ENCODE data around the gene PUDP.
"Not testable (repeated sequence)": the region's sequence is repeated elsewhere in the genome, so short reads cannot be mapped to it uniquely, and the experiment has no call there.

PUDP gene

DNA sequence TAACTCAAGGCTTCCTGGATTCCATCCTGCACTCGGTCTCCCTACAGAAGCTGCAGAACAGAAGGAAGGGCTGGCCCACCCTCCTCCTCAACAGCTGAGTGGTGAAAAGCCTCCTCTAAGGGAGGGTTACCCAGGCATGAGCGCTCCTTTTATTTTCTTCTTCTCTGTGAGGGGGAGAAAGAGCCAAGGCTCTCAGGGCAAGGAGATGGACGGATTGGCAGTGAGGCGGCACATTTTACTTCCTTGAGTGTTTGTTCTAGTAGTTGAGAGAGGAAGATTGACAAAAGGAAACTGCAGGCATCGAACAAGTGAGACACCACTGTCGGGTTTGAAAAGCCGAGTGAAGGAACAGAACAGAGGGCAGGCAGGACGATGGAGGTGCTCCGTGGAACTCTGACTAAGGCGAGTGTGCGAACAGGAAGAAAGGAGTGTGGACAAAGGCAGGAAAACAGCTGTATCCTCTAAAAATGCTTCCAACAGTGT is 38.9 kb downstream of the PUDP start:
- no peak for DNase-seq (ENCODE audit: low read depth)

DNA sequence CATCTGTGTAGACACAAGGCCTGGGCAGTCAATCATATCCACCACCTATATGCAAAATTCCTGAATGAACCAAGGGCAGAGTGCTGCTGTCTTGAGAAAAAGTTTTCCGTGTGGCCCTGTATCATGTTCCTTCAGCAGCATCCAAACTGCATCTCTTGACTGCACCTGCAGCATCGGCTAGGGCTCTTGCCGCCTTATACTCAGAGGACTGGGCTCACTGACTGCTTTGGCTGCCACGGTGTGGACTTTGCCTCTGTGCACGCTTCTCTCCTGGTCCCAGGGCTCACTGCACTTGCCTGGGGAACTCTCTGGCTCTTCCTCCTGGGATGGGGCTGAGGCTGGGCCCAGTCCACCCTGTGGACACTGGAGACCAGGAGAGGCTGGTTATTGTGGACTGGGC is 39.9 kb downstream of the PUDP start:
- no peak for DNase-seq (ENCODE audit: low read depth)

DNA sequence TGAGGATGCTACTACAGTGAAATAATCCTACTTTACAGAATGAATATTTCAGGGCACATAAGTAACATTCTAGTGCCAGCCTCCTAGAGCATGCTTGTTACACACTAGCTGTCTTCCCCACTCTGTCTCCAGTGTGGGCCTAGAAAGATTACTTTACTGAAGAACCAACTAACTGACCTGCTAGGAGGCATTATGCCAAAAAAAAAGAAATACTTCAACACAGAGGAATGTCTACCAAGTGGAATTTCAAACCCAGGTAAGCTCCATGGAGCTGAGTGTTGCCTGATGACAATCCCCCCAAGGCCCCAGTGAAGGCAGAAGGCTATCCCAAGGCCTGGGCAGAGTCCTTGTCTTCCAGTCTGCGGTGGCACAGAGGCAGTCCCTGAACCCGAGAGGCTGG is 41.3 kb downstream of the PUDP start:
- DNase-seq (ENCODE audit: low read depth), result no peak

GRCh38 chrX:7102119-7102518 is 45.8 kb downstream of the PUDP start:
- no peak for DNase-seq (ENCODE audit: low read depth)

DNA sequence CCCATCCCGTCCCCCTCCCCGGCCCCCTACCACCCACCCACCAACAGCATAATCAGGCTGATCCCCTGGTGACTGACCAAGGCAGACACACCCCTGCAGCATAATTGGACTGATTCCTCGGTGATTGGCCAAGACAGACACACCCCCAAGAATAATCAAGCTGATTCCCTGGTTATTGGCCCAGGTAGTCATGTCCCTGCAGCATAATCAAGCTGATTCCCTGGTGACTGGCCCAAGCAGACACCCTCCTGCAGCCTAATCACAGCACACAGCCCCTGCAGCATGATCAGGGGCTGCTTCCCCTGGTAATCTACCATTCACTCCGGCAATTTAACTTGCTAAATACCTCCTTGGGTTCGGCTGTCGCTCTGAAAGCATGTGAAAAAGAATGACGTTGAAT is 47.9 kb downstream of the PUDP start:
- DNase-seq (ENCODE audit: low read depth), result no peak

- not testable (repeated sequence) for DNase-seq (ENCODE audit: low read depth)
Observed at GRCh38 chrX:7095657-7096056, 52.3 kb downstream of the PUDP start.

GRCh38 chrX:7093305-7093704 is 54.6 kb downstream of the PUDP start:
- no peak for DNase-seq (ENCODE audit: low read depth)

GRCh38 chrX:7092543-7092942 is 55.4 kb downstream of the PUDP start:
- DNase-seq (ENCODE audit: low read depth), result no peak

GRCh38 chrX:7091923-7092322 is 56.0 kb downstream of the PUDP start:
- DNase-seq (ENCODE audit: low read depth), result no peak

DNA sequence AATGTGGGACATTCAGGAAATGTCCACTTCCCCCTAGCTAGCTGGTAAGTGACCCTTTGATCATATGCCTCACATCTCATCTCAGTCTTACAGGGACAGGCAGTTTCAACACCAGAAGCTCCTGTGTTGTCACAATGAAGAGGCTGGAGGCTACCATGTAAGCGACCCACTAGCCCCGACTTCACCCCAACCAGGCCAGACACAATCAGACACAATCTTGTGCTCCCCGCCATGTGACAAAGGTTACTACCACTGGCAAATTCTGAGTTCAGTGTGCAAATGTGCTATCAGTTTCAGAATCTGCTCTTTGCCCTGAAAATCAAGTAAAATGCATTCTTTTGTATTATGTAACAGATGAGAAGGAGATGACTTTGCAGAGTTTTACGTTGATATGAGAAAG is 57.3 kb downstream of the PUDP start:
- no peak for DNase-seq (ENCODE audit: low read depth)

GRCh38 chrX:7088968-7089615 is 58.9 kb downstream of the PUDP start:
- DNase-seq (ENCODE audit: low read depth), result no peak

GRCh38 chrX:7086384-7086783 is 61.6 kb downstream of the PUDP start:
- DNase-seq (ENCODE audit: low read depth), result no peak

- DNase-seq (ENCODE audit: low read depth), result no peak
Observed at GRCh38 chrX:7085879-7086278, 62.1 kb downstream of the PUDP start.

DNA sequence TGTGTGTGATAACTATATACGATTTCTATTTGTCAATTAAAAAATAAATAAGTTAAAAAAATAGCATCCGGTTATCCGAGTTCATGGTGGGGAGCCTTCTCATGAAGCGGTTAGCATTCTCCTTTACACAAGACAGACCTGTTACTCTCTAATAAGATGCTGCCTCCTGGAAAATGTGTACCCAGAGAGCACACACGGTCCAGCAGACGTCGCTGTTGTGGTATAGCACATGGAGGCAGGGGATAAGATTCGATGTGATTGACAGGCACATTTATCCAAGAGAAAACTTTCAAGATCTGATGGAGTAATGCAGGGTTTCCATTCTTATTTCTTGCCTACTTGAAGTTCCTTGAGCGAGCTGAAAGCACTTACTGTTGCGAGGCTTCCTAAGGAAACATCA is 63.1 kb downstream of the PUDP start:
- no peak for DNase-seq (ENCODE audit: low read depth)

GRCh38 chrX:7083468-7084396 is 64.2 kb downstream of the PUDP start:
- DNase-seq (ENCODE audit: low read depth), result peak; percentile 76

- no peak for DNase-seq (ENCODE audit: low read depth)
Observed at GRCh38 chrX:7083021-7083420, 64.9 kb downstream of the PUDP start.

DNA sequence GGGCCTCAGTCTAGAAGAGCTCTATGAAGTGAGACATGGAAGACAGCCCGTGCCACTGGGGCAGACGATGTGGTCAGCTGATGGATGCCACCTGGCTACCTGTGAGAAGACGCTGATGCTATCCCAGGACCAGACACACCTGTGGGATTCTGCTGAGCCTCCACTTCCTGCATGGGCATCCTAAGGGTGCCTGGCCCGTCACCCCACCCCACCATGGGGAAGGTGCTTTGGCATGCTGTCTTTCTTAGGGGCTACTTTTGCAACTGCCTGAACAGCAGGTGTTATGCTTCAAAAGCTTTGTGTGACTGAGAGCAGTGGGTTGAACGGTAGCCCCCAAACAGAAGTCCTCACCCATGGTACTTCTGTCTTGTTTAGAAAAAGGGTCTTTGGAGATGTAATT is 65.4 kb downstream of the PUDP start:
- no peak for DNase-seq (ENCODE audit: low read depth)

DNA sequence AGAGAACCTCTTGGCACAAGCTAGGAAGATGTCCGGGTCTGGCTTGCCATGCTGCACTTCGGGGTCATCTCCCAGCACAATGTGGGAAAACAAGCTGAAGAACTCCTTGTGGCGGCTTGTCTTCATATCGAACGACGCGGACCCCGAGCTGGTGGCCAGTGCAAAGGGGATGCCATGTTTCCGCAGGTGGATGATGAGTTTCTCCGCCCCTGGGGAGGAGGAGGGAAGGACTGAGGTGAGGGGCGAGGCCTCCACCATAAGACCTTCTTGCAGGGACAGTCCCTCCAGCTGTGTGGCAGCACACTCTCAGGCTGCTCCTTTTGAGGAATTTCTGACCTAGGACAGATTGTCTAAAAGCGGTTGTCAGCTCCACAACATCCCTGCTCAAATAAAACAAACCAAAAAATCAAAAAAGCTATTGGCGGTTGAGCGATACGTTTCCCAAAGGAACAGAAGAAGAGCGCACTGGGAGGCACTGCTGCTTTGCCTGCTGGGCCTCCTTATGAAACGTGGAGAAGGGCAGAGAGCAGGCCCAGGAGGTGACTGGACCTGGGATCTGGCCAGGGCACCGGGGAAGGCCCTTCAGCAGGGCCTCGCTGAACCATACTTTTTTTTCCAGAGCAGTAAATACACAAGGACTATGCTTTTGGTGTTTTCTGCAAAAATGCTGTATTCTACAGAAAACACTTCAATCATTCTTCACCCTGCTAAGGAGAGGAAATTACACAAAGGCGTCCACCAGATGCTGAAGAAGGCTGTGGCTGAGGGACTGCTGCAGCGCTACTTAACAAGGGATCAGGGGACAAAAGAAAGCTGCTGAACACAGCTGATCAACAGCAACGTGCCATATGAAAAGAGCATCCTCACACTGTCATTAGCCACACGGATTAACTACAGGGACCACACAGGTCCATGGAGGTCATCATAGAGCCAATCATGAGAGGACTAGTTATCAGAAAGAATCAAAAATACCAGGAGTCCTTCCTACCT is 70.4 kb downstream of the PUDP start:
- no peak for DNase-seq (ENCODE audit: low read depth)

DNA sequence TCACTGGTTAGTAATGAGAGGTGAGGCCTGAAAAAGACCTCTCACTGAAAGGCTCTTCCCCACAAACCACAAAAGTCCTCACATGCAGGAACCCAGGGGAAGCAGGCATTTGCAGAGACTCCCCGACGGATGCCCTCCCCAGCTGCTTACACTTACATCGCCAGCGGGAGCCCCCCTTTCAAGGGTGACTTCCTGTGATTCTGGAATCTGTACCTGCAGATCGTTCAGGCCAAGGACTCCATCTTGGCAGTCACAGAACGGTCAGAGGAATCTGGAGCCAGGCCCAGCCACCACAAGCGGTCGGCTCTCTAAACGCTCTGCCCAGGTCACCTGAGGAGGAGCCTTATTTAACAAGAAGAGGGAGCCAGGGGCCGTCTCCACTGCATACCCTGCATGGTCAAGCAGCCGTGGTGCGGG is 71.7 kb downstream of the PUDP start:
- DNase-seq (ENCODE audit: low read depth), result no peak

GRCh38 chrX:7074908-7075204 is 73.1 kb downstream of the PUDP start:
- no peak for DNase-seq (ENCODE audit: low read depth)

GRCh38 chrX:7074148-7074907 is 73.6 kb downstream of the PUDP start:
- no peak for DNase-seq (ENCODE audit: low read depth)

- no peak for DNase-seq (ENCODE audit: low read depth)
Observed at GRCh38 chrX:7073336-7073735, 74.6 kb downstream of the PUDP start.

Data from HS-5 (cell line).